Motor neuron (in vitro differentiated cells): ENCODE results near the gene PRSS2. TPM values are rescaled to one million over a fixed set of nuclear protein-coding genes. Genes with fewer than 3 reads are reported as not detected.

Experiments used
- ATAC-seq, 8 experiments: fragments of 200-7000 bp; cut with Tn5 transposase; replicated peaks in 6 of 8; 2 replicates each; pipeline ENCODE4 v1.8.0; 2021; ENCODE audit warnings: mild to moderate bottlenecking in 8 of 8, moderate library complexity in 8 of 8
- H3K27ac ChIP-seq, 2 donors: fragments of 250-450 bp; sonication (Bioruptor Pico); 2 replicates each; pipeline ENCODE4 v1.9.0; 2021; ENCODE audit warnings: antibody characterized with exemption in 2 of 2, mild to moderate bottlenecking in 2 of 2, moderate library complexity in 1 of 2
- H3K4me1 ChIP-seq, 2 donors: fragments of 250-450 bp; sonication (Bioruptor Pico); replicated peaks in 1 of 2; 2 replicates each; pipeline ENCODE4 v1.6.1; 2021; ENCODE audit warnings: antibody characterized with exemption in 2 of 2, mild to moderate bottlenecking in 2 of 2, moderate library complexity in 1 of 2
- H3K4me3 ChIP-seq, 5 donors: fragments of 250-450 bp; sonication (Bioruptor Pico); 2 replicates each; pipeline ENCODE4 v1.9.0; 2021; ENCODE audit warnings: antibody characterized with exemption in 5 of 5, mild to moderate bottlenecking in 5 of 5, moderate library complexity in 4 of 5
- WGBS, 10 experiments: fragments of 450-650 bp; shearing (Covaris generic); methylation state at CpG; one replicate each; pipeline ENCODE4 v1.0.0; 2022; 5-methylcytosine and 5-hydroxymethylcytosine counted together
- in situ Hi-C, 9 experiments: fragments of 400-800 bp; cut with MboI; loops; one replicate each; pipeline ENCODE4 v1.15.0; 2021; ENCODE audit warnings: low sequenced_read_pairs in 9 of 9, low pct_unique_long_range_greater_than_20kb in 2 of 9; ENCODE audit not compliant: unreplicated experiment in 9 of 9
- total RNA-seq, 8 experiments: library from RNA; unstranded; fragments of 300-600 nt; gene quantifications; 2 replicates each; pipeline versions ENCODE4 v1.2.3 to v1.2.4, GENCODE V29; 2022

Gene PRSS2
- total RNA-seq, 8 experiments from 2014 or later, result not detected

- Histone ChIP-seq H3K4me3 (no peak overlapping the region), H3K4me1 (peaks cover 0 to 10% of the 10 kb centered on the region in 2 donors), H3K27ac (no peak overlapping the region)
- in situ Hi-C loops, result no loop called here
- no peak for ATAC-seq
- 81 to 100% methylated on average over 1 to 3 of the region's 7 CpGs; no CpG with 5 or more reads in 8 of the 10 experiments for WGBS, 10 experiments
Observed at GRCh38 chr7:142800699-142801260, 30.0 kb downstream of the PRSS2 start.

GRCh38 chr7:142801601-142802295 is 31.0 kb downstream of the PRSS2 start:
- in situ Hi-C loops, result no loop called here
- no peak overlapping the region for H3K4me3 ChIP-seq
- peaks cover 0 to 10% of the 10 kb centered on the region in 2 donors for H3K4me1 ChIP-seq
- ATAC-seq, result no peak
- no peak overlapping the region for H3K27ac ChIP-seq
- 25 to 90% (median 56%) methylated on average over 1 to 5 of the region's 8 CpGs; no CpG with 5 or more reads in 6 of the 10 experiments for WGBS, 10 experiments

GRCh38 chr7:142802301-142802700 is 31.5 kb downstream of the PRSS2 start:
- in situ Hi-C loops, result no loop called here
- H3K4me3 ChIP-seq, result no peak overlapping the region
- no peak for ATAC-seq
- peaks cover 0 to 6% of the 10 kb centered on the region in 2 donors for H3K4me1 ChIP-seq
- H3K27ac ChIP-seq, result no peak overlapping the region
- WGBS, 10 experiments, result 0 to 75% (median 10%) methylated on average over 1 to 2 of the region's 3 CpGs; no CpG with 5 or more reads in 4 of the 10 experiments

- no peak for ATAC-seq
- H3K4me3 ChIP-seq, result no peak overlapping the region
- in situ Hi-C loops, result no loop called here
- no peak overlapping the region for H3K27ac ChIP-seq
- no peaks in the 10 kb centered on the region for H3K4me1 ChIP-seq
- WGBS, 10 experiments, result 13 to 100% (median 60%) methylated on average over 1 to 4 of the region's 4 CpGs; no CpG with 5 or more reads in 3 of the 10 experiments
Observed at GRCh38 chr7:142803901-142804300, 33.1 kb downstream of the PRSS2 start.

GRCh38 chr7:142804728-142805207 is 34.0 kb downstream of the PRSS2 start:
- Histone ChIP-seq H3K4me3 (no peak overlapping the region), H3K4me1 (no peaks in the 10 kb centered on the region), H3K27ac (no peak overlapping the region)
- in situ Hi-C loops, result no loop called here
- no peak for ATAC-seq
- 0 to 63% (median 50%) methylated on average over 1 to 3 of the region's 4 CpGs; no CpG with 5 or more reads in 5 of the 10 experiments for WGBS, 10 experiments

GRCh38 chr7:142805350-142806021 is 34.7 kb downstream of the PRSS2 start:
- 10 to 83% (median 58%) methylated on average over 1 to 3 of the region's 3 CpGs; no CpG with 5 or more reads in 1 of the 10 experiments for WGBS, 10 experiments
- ATAC-seq, result no peak
- H3K27ac ChIP-seq, result no peak overlapping the region
- no peak overlapping the region for H3K4me3 ChIP-seq
- in situ Hi-C loops, result no loop called here
- no peaks in the 10 kb centered on the region for H3K4me1 ChIP-seq

GRCh38 chr7:142806022-142806356 is 35.2 kb downstream of the PRSS2 start:
- H3K4me3 ChIP-seq, result no peak overlapping the region
- H3K4me1 ChIP-seq, result no peaks in the 10 kb centered on the region
- 0 to 57% (median 17%) methylated on average over 1 to 2 of the region's 2 CpGs; no CpG with 5 or more reads in 2 of the 10 experiments for WGBS, 10 experiments
- H3K27ac ChIP-seq, result no peak overlapping the region
- no peak for ATAC-seq
- in situ Hi-C loops, result no loop called here

GRCh38 chr7:142806957-142807356 is 36.2 kb downstream of the PRSS2 start:
- WGBS, 10 experiments, result 11 to 100% (median 85%) methylated on average over 1 of the region's 1 CpG; no CpG with 5 or more reads in 2 of the 10 experiments
- in situ Hi-C loops, result no loop called here
- no peak for ATAC-seq
- Histone ChIP-seq H3K4me1 (no peaks in the 10 kb centered on the region), H3K4me3 (no peak overlapping the region), H3K27ac (no peak overlapping the region)

- WGBS, 10 experiments, result 0 to 88% (median 65%) methylated on average over 1 to 3 of the region's 3 CpGs; no CpG with 5 or more reads in 2 of the 10 experiments
- H3K27ac ChIP-seq, result no peak overlapping the region
- H3K4me3 ChIP-seq, result no peak overlapping the region
- H3K4me1 ChIP-seq, result no peaks in the 10 kb centered on the region
- ATAC-seq, result no peak
- in situ Hi-C loops, result no loop called here
Observed at GRCh38 chr7:142807855-142808460, 37.2 kb downstream of the PRSS2 start.

GRCh38 chr7:142808461-142808801 is 37.7 kb downstream of the PRSS2 start:
- Histone ChIP-seq H3K4me3 (no peak overlapping the region), H3K4me1 (no peaks in the 10 kb centered on the region), H3K27ac (no peak overlapping the region)
- in situ Hi-C loops, result no loop called here
- ATAC-seq, result no peak

- WGBS, 10 experiments, result 0 to 100% (median 40%) methylated on average over 1 to 5 of the region's 6 CpGs; no CpG with 5 or more reads in 3 of the 10 experiments
- no peak overlapping the region for H3K4me3 ChIP-seq
- ATAC-seq, result no peak
- H3K4me1 ChIP-seq, result no peaks in the 10 kb centered on the region
- in situ Hi-C loops, result no loop called here
- H3K27ac ChIP-seq, result no peak overlapping the region
Observed at GRCh38 chr7:142808802-142809583, 38.2 kb downstream of the PRSS2 start.

- no peak overlapping the region for H3K4me3 ChIP-seq
- in situ Hi-C loops, result no loop called here
- H3K27ac ChIP-seq, result no peak overlapping the region
- WGBS, 10 experiments, result 67 to 79% (median 73%) methylated on average over 1 to 2 of the region's 2 CpGs; no CpG with 5 or more reads in 7 of the 10 experiments
- ATAC-seq, result no peak
- H3K4me1 ChIP-seq, result no peaks in the 10 kb centered on the region
Observed at GRCh38 chr7:142809671-142810070, 38.9 kb downstream of the PRSS2 start.
